GM12878 (cell line): ENCODE measurements around the gene ZP2. TPM values are rescaled to one million over a fixed set of nuclear protein-coding genes. Genes with fewer than 3 reads are reported as not detected.

Source experiments
- ATAC-seq: fragments of 200-7000 bp; cut with Tn5 transposase; 3 replicates; pipeline ENCODE4 v1.9.1; 2020; ENCODE audit warnings: mild to moderate bottlenecking, moderate library complexity
- BruUV-seq: library from RNA; stranded (reverse); fragments of 400-500 nt; replicated peaks from 2 replicates; lab custom pipeline; 2021; lab: Mats Ljungman, UMichigan
- CTCF ChIA-PET: fragments of 300-600 bp; sonication (Branson Sonifier 250); formaldehyde crosslinking; extraction: SDS; loops from one replicate; lab custom pipeline; 2021; ENCODE audit warnings: inconsistent platforms; lab: Yijun Ruan, JAX
- POLR2A ChIA-PET: fragments of 350-600 bp; formaldehyde crosslinking; extraction: SDS; loops from one replicate; lab custom pipeline; 2021; ENCODE audit warnings: inconsistent platforms; lab: Charles Lee
- RAD21 ChIA-PET: fragments of 300-600 bp; sonication (Branson Sonifier 250); formaldehyde crosslinking; loops from one replicate; lab custom pipeline; 2023; ENCODE audit warnings: antibody characterized with exemption; ENCODE audit not compliant: unreplicated experiment; lab: Charles Lee
- SMC1A ChIA-PET: fragments of 300-600 bp; sonication (Branson Sonifier 250); formaldehyde crosslinking; loops from one replicate; lab custom pipeline; 2023; ENCODE audit not compliant: unreplicated experiment, uncharacterized antibody; lab: Charles Lee
- DNase-seq: peaks from one replicate; pipeline ENCODE4 v3.0.0-alpha.2; 2011; ENCODE audit warnings: low read depth, low spot score
- FAIRE-seq: peaks from 3 replicates; lab custom pipeline; 2011; peaks lifted over from hg19 to GRCh38; lab: Jason Lieb, UNC
- H2AFZ ChIP-seq: 2 replicates; pipeline ENCODE4 v1.6.0; 2011; ENCODE audit warnings: low read depth, low read length, control low read depth; ENCODE audit not compliant: control insufficient read depth
- H3K27ac ChIP-seq: 2 replicates; pipeline ENCODE4 v1.5.1; 2011; ENCODE audit warnings: control low read depth; ENCODE audit not compliant: control insufficient read depth, insufficient read depth
- H3K27me3 ChIP-seq, 2 experiments: replicated peaks in 1 of 2; 2 replicates each; pipeline versions ENCODE4 v1.6.0 to v1.6.1; 2011; ENCODE audit warnings: low read length in 1 of 2; ENCODE audit not compliant: control insufficient read depth in 2 of 2, insufficient read depth in 2 of 2
- H3K36me3 ChIP-seq, 2 experiments: 2 replicates each; pipeline ENCODE4 v1.5.1; 2011; ENCODE audit warnings: low read length in 1 of 2; ENCODE audit not compliant: control insufficient read depth in 2 of 2, insufficient read depth in 2 of 2
- H3K4me1 ChIP-seq: 2 replicates; pipeline ENCODE4 v1.6.1; 2011; ENCODE audit warnings: mild to moderate bottlenecking, low read length, moderate library complexity, mixed read lengths; ENCODE audit not compliant: control insufficient read depth, insufficient read depth
- H3K4me2 ChIP-seq: 2 replicates; pipeline ENCODE4 v1.6.0; 2011; ENCODE audit warnings: control low read depth; ENCODE audit not compliant: control insufficient read depth, insufficient read depth
- H3K4me3 ChIP-seq: fragments of 200-600 bp; sonication (generic); 2 replicates; pipeline ENCODE4 v1.5.1; 2016
- H3K79me2 ChIP-seq: 2 replicates; pipeline ENCODE4 v1.6.0; 2011; ENCODE audit warnings: low read length; ENCODE audit not compliant: control insufficient read depth, insufficient read depth
- H3K9ac ChIP-seq: 2 replicates; pipeline ENCODE4 v1.8.0; 2011; ENCODE audit warnings: low read length, control low read depth, mixed read lengths; ENCODE audit not compliant: control insufficient read depth, insufficient read depth
- H3K9me3 ChIP-seq: replicated peaks from 3 replicates; pipeline ENCODE4 v1.5.1; 2011; ENCODE audit warnings: mild to moderate bottlenecking, low read length; ENCODE audit not compliant: control insufficient read depth, insufficient read depth
- H4K20me1 ChIP-seq: 2 replicates; pipeline ENCODE4 v1.6.0; 2011; ENCODE audit not compliant: control insufficient read depth, insufficient read depth
- HDAC2 ChIP-seq: fragments of 200-600 bp; sonication (generic); IDR thresholded peaks from 2 replicates; pipeline ENCODE4 v1.6.1; 2017
- HDAC6 ChIP-seq: fragments of 200-600 bp; sonication (generic); IDR thresholded peaks from one replicate; pipeline ENCODE4 v1.8.0; 2017; ENCODE audit warnings: antibody characterized with exemption; ENCODE audit not compliant: unreplicated experiment
- JUNB ChIP-seq: IDR thresholded peaks from 2 replicates; pipeline ENCODE4 v1.6.1; 2016; ENCODE audit warnings: antibody characterized with exemption, mild to moderate bottlenecking
- KAT2A ChIP-seq: conservative IDR thresholded peaks from 2 replicates; pipeline ENCODE4 v1.6.1; 2011; ENCODE audit warnings: low read depth, low read length; ENCODE audit not compliant: control insufficient read depth
- WGBS: methylation state at CpG from one replicate; pipeline ENCODE4 v1.1.6; 2016; ENCODE audit warnings: low lambda C conversion rate; ENCODE audit not compliant: insufficient replicate concordance, insufficient coverage; ENCODE audit errors: missing lambda C conversion rate; 5-methylcytosine and 5-hydroxymethylcytosine counted together
- in situ Hi-C: fragments of 300-500 bp; cut with MboI; formaldehyde crosslinking; loops from 9 replicates; pipeline ENCODE4 v1.14.3; 2018; ENCODE audit warnings: mixed read lengths
- intact Hi-C: fragments of 100-400 bp; cut with micrococcal nuclease; formaldehyde crosslinking; loops from one replicate; pipeline ENCODE4 v1.14.2; 2022; ENCODE audit not compliant: unreplicated experiment
- polyA plus RNA-seq, 11 experiments: library from polyadenylated mRNA; depleted of rRNA in 4 of 11; unstranded in 6 of 11; stranded (reverse) in 5 of 11; fragments of >200 nt; fragmentation: Nextera tagmentation in 4 of 11; fragmentation: Illumina TruSeq in 1 of 11; extraction: Ambion mirVana in 4 of 11; extraction: Trizol in 1 of 11; gene quantifications; 1 replicate in 1 of 11; 2 replicates in 10 of 11; pipeline versions ENCODE4 v1.2.1 to v1.2.3, GENCODE V29; 2011 to 2016; ENCODE audit warnings: inconsistent platforms in 2 of 11, missing spikeins in 2 of 11, low read depth in 1 of 11
- total RNA-seq, 4 experiments: library from RNA; depleted of rRNA in 3 of 4; stranded (reverse); fragments of >200 nt in 3 of 4; fragmentation: Illumina TruSeq in 1 of 4; extraction: Trizol in 1 of 4; gene quantifications; 2 replicates each; pipeline versions ENCODE4 v1.2.1 to v1.2.3, GENCODE V29; 2013 to 2021
- TF ChIP-seq, protein P1 (sequence below): fragments of 450-650 bp; IDR thresholded peaks from 2 replicates; pipeline ENCODE4 v1.6.1; 2018; ENCODE audit warnings: mild to moderate bottlenecking, low read depth, moderate library complexity; ENCODE audit not compliant: partially characterized antibody
- TF ChIP-seq, protein P2 (sequence below): IDR thresholded peaks from 2 replicates; pipeline ENCODE4 v1.6.1; 2012; ENCODE audit warnings: low read length, inconsistent platforms
- TF ChIP-seq, protein P3 (sequence below): fragments of 450-650 bp; IDR thresholded peaks from 2 replicates; pipeline ENCODE4 v1.6.1; 2017; ENCODE audit warnings: mild to moderate bottlenecking, moderate library complexity

ZP2 gene
- total and polyA plus RNA-seq, 10 of the 15 experiments (the other 5 are each of a cell fraction or from before 2014, with no cell fraction given), result 0.11 to 0.33 (median 0.16) TPM; not detected in 1

DNA sequence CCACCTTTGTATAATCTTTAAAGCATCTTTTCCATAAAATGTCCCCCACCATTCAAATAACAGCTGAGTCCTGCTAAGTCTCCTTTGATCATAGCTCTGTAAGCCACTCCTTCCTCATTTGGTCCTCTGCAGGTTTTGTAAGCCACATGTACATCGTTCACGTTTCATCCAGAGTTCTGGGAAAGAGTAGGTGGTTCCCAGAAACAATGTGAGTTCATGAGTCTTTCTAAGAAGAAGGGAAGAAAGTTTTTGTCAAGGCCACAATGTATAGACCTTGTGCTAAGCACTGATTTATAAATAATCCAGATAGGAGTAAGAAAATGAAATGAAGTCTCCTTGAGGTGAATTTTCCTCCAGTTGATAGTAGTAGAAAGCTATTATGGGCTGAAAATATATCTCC lies 13.4 kb upstream of the ZP2 start:
- Histone ChIP-seq H3K36me3 (no peaks in the 10 kb centered on the region), H3K4me2 (no peak overlapping the region), H3K9me3 (no peaks in the 10 kb centered on the region; the same call in 2 of the 3 replicates), H3K4me3 (no peak overlapping the region), H3K4me1 (no peaks in the 10 kb centered on the region), H3K79me2 (no peaks in the 10 kb centered on the region), H4K20me1 (no peaks in the 10 kb centered on the region), H3K27ac (no peak overlapping the region), H2AFZ (no peak overlapping the region), H3K9ac (no peak overlapping the region), H3K27me3 (no peaks in the 10 kb centered on the region; a peak in 2 of 4 replicates)
- TF ChIP-seq, protein P1, sequence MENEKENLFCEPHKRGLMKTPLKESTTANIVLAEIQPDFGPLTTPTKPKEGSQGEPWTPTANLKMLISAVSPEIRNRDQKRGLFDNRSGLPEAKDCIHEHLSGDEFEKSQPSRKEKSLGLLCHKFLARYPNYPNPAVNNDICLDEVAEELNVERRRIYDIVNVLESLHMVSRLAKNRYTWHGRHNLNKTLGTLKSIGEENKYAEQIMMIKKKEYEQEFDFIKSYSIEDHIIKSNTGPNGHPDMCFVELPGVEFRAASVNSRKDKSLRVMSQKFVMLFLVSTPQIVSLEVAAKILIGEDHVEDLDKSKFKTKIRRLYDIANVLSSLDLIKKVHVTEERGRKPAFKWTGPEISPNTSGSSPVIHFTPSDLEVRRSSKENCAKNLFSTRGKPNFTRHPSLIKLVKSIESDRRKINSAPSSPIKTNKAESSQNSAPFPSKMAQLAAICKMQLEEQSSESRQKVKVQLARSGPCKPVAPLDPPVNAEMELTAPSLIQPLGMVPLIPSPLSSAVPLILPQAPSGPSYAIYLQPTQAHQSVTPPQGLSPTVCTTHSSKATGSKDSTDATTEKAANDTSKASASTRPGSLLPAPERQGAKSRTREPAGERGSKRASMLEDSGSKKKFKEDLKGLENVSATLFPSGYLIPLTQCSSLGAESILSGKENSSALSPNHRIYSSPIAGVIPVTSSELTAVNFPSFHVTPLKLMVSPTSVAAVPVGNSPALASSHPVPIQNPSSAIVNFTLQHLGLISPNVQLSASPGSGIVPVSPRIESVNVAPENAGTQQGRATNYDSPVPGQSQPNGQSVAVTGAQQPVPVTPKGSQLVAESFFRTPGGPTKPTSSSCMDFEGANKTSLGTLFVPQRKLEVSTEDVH, result no peak
- CTCF ChIA-PET, result no interaction called here
- POLR2A ChIA-PET, result no interaction called here
- intact Hi-C loops (no loop called here), in situ Hi-C loops (no loop called here)
- ATAC-seq, result no peak
- WGBS, result 4% methylated on average over 2 of the region's 2 CpGs
- FAIRE-seq, result no peak
- SMC1A ChIA-PET, result interaction anchor here (1.2 kb wide), 1 partner anchor 49 kb away, joined by 3 read pairs; no protein-coding TSS in a partner anchor
- RAD21 ChIA-PET, result no interaction called here
- BruUV-seq, result no TSS peak
- DNase-seq, result no peak

DNA sequence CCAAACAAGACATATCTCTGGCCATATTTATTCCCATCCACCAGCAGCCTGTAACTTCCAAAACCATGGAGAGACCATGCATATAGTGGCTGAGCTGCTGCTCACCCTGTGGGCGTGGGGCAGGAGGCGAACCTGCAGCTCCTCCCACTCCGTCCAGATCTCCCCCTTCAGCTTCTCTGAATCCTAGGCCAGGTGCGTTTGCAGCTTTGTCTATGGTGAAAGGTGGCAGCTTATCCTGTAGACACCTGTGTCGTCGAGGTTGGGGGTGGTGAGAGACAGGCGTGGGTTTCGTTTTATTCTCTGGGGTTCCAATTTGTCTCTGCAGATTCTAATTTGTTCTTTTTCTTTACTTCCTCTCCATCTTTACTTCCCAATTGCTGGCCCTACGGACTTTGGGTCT lies 12.4 kb upstream of the ZP2 start:
- no peak overlapping the region for H2AFZ ChIP-seq
- ChIA-PET POLR2A (no interaction called here), SMC1A (interaction anchor here (1.2 kb wide), 1 partner anchor 50 kb away, joined by 3 read pairs; no protein-coding TSS in a partner anchor), CTCF (no interaction called here), RAD21 (no interaction called here)
- no peak overlapping the region for H3K4me3 ChIP-seq
- intact Hi-C loops, result no loop called here
- H3K4me2 ChIP-seq, result no peak overlapping the region
- no peaks in the 10 kb centered on the region for H3K79me2 ChIP-seq
- H3K4me1 ChIP-seq, result no peaks in the 10 kb centered on the region
- FAIRE-seq (no peak), DNase-seq (no peak), ATAC-seq (no peak)
- no peaks in the 10 kb centered on the region for H4K20me1 ChIP-seq
- H3K27me3 ChIP-seq, result no peaks in the 10 kb centered on the region; a peak in 2 of 4 replicates
- no peak overlapping the region for H3K9ac ChIP-seq
- no TSS peak for BruUV-seq
- H3K27ac ChIP-seq, result no peak overlapping the region
- in situ Hi-C loops, result no loop called here
- H3K36me3 ChIP-seq, result no peaks in the 10 kb centered on the region
- H3K9me3 ChIP-seq, result no peaks in the 10 kb centered on the region; the same call in 2 of the 3 replicates
- 33% methylated on average over 9 of the region's 9 CpGs for WGBS
- TF ChIP-seq, protein P2, sequence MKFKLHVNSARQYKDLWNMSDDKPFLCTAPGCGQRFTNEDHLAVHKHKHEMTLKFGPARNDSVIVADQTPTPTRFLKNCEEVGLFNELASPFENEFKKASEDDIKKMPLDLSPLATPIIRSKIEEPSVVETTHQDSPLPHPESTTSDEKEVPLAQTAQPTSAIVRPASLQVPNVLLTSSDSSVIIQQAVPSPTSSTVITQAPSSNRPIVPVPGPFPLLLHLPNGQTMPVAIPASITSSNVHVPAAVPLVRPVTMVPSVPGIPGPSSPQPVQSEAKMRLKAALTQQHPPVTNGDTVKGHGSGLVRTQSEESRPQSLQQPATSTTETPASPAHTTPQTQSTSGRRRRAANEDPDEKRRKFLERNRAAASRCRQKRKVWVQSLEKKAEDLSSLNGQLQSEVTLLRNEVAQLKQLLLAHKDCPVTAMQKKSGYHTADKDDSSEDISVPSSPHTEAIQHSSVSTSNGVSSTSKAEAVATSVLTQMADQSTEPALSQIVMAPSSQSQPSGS, result no peak
- TF ChIP-seq HDAC2, result no peak
- TF ChIP-seq, protein P3, sequence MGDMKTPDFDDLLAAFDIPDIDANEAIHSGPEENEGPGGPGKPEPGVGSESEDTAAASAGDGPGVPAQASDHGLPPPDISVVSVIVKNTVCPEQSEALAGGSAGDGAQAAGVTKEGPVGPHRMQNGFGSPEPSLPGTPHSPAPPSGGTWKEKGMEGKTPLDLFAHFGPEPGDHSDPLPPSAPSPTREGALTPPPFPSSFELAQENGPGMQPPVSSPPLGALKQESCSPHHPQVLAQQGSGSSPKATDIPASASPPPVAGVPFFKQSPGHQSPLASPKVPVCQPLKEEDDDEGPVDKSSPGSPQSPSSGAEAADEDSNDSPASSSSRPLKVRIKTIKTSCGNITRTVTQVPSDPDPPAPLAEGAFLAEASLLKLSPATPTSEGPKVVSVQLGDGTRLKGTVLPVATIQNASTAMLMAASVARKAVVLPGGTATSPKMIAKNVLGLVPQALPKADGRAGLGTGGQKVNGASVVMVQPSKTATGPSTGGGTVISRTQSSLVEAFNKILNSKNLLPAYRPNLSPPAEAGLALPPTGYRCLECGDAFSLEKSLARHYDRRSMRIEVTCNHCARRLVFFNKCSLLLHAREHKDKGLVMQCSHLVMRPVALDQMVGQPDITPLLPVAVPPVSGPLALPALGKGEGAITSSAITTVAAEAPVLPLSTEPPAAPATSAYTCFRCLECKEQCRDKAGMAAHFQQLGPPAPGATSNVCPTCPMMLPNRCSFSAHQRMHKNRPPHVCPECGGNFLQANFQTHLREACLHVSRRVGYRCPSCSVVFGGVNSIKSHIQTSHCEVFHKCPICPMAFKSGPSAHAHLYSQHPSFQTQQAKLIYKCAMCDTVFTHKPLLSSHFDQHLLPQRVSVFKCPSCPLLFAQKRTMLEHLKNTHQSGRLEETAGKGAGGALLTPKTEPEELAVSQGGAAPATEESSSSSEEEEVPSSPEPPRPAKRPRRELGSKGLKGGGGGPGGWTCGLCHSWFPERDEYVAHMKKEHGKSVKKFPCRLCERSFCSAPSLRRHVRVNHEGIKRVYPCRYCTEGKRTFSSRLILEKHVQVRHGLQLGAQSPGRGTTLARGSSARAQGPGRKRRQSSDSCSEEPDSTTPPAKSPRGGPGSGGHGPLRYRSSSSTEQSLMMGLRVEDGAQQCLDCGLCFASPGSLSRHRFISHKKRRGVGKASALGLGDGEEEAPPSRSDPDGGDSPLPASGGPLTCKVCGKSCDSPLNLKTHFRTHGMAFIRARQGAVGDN, result no peak
- no peak for TF ChIP-seq JUNB
- no peak for TF ChIP-seq KAT2A
- no peak for TF ChIP-seq HDAC6
